Inflammatory macrophage treated with lipopolysaccharide for 4 hours (primary cell): ENCODE measurements around the gene SMU1.
"Not testable (repeated sequence)": the region's sequence is repeated elsewhere in the genome, so short reads cannot be mapped to it uniquely, and the experiment has no call there.

Source experiments
- DNase-seq: peaks from one replicate; pipeline ENCODE4 v3.0.0-alpha.2; 2020

The SMU1 gene

DNA sequence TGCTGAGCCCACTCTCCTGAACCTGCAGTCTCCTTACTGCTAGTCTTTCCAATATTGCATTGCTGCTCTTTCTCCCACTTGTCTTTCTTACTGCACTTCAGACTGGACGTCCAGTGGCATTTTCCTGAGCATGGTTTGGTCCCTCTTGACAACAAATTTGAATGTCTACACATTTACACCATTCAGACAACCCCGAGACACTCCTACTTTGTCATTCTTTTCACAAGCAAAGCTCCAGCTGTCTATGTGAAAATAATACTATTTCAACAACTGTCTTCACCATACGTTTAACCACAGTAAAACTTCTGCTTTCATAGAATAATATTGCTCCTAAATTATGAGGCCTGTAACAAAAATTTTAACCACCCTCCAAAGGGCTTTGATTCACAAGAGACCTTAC lies 64.6 kb downstream of the SMU1 start:
- peak; percentile 64 for DNase-seq

DNA sequence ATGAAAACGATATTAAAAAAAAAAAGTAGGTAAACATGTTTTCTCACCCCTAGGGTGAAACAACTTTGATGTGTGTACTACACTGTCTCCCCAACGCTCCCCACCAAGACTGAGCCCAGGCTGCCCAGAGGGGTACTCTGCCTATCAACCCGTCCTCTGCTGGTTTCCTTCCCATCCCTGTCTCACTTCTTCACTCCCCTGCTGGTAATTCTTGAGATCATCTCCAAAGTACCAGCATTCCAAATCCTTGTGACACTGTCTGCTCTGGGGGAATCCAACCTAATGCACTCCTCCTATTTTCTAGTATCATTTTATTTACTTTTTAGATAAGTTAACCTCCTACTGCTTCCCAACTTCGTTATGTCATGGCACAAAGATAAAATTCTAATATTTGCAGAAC lies 68.7 kb downstream of the SMU1 start:
- DNase-seq: no peak

GRCh38 chr9:33005335-33005734 lies 71.1 kb downstream of the SMU1 start:
- DNase-seq: not testable (repeated sequence)

GRCh38 chr9:33000682-33001055 lies 75.8 kb downstream of the SMU1 start:
- DNase-seq: peak; percentile 38

DNA sequence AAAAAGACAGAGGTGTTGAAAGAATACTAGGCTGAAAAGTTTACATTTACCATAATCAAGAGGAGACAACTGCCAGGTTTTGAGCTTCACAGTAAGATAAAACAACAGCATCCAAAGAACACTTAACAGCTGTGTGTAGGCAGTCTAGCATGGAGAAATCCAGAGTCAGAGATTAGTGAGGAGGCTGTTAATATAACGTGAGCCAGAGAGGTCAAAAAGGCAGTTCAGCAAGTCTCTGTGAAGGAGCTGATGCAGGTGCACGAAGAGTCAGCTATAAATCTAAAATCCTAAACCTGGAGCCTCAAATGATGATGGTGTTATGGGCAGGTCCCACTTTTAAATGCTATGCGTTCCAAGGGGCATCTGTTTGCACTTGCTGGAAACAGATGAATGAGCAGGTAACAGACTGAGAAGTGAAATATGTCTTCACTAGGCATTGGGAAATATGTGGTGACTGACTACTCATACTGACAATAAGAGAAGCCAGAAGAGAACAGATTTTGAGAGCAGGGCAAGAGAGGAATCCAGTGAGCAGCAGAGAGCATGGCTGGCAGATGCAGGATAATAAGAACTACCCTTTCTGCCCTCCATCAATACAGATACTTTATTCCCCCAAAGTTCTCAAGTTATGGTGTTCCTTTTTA lies 83.8 kb downstream of the SMU1 start:
- DNase-seq: peak; percentile 30

GRCh38 chr9:32991897-32992594 lies 84.4 kb downstream of the SMU1 start:
- DNase-seq: no peak
